ENCODE measurements around the gene TSSC4. TPM values are rescaled to one million over a fixed set of nuclear protein-coding genes. Genes with fewer than 3 reads are reported as not detected.
A peak's percentile ranks its signal among the peaks of the same experiment; 100 is the strongest.

TSSC4 gene
- polyA plus RNA-seq, 3 donors: 28.1 to 74.6 (median 52.0) TPM

- no peak overlapping the region for H3K9ac ChIP-seq (ENCODE audit: insufficient read depth, low read length, poor library complexity, severe bottlenecking)
- H3K36me3 ChIP-seq (replicated peaks in 1 of 2; ENCODE audit: control insufficient read depth in 1 of 2, insufficient read depth in 2 of 2, low read length in 2 of 2): no peaks in the 10 kb centered on the region
- TF ChIP-seq, protein P1, sequence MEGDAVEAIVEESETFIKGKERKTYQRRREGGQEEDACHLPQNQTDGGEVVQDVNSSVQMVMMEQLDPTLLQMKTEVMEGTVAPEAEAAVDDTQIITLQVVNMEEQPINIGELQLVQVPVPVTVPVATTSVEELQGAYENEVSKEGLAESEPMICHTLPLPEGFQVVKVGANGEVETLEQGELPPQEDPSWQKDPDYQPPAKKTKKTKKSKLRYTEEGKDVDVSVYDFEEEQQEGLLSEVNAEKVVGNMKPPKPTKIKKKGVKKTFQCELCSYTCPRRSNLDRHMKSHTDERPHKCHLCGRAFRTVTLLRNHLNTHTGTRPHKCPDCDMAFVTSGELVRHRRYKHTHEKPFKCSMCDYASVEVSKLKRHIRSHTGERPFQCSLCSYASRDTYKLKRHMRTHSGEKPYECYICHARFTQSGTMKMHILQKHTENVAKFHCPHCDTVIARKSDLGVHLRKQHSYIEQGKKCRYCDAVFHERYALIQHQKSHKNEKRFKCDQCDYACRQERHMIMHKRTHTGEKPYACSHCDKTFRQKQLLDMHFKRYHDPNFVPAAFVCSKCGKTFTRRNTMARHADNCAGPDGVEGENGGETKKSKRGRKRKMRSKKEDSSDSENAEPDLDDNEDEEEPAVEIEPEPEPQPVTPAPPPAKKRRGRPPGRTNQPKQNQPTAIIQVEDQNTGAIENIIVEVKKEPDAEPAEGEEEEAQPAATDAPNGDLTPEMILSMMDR (IDR thresholded peaks at IDR 0.05): no peak
- peaks cover 3% of the 10 kb centered on the region in 2 donors for H3K36me3 Mint-ChIP-seq
- peaks cover 95% of the 10 kb centered on the region for H4K20me1 ChIP-seq (ENCODE audit: insufficient read depth, low read length)
- H2AFZ ChIP-seq (ENCODE audit: insufficient read depth, low read depth, low read length, poor library complexity, severe bottlenecking): no peak overlapping the region
- H3K4me3 Mint-ChIP-seq: no peak overlapping the region
- H3K9me3 Mint-ChIP-seq: no peaks in the 10 kb centered on the region
- peaks cover 46 to 47% of the 10 kb centered on the region in 2 donors for H3K4me1 ChIP-seq (ENCODE audit: control insufficient read depth in 1 of 2, insufficient read depth in 2 of 2, low read length in 2 of 2)
- peaks cover 0 to 4% (median 2%) of the 10 kb centered on the region in 3 donors for H3K27me3 Mint-ChIP-seq (ENCODE audit: low read depth in 3 of 3)
- intact Hi-C loops (cut with micrococcal nuclease): no loop called here
- H3K27ac ChIP-seq (ENCODE audit: low read depth in 1 of 2, low read length in 2 of 2): no peak overlapping the region
- peaks cover 40% of the 10 kb centered on the region for H3K79me2 ChIP-seq (ENCODE audit: insufficient read depth, low read length)
- no peak overlapping the region for H3K4me3 ChIP-seq (replicated peaks in 1 of 3; ENCODE audit: low read depth in 2 of 3, low read length in 3 of 3)
- no peak for DNase-seq
- no peak overlapping the region for H3K4me2 ChIP-seq (replicated peaks; ENCODE audit: extremely low read depth, low read length, poor library complexity, severe bottlenecking)
- H3K27me3 ChIP-seq (ENCODE audit: control insufficient read depth in 2 of 2, insufficient read depth in 2 of 2, low read length in 2 of 2): no peaks in the 10 kb centered on the region
- no peaks in the 10 kb centered on the region for H3K9me3 ChIP-seq (replicated peaks in 1 of 2; ENCODE audit: control insufficient read depth in 1 of 2, insufficient read depth in 1 of 2, low read length in 2 of 2)
- H3K4me1 Mint-ChIP-seq: peaks cover 51% of the 10 kb centered on the region
- WGBS (ENCODE audit: insufficient coverage): 95% methylated on average over 15 of the region's 33 CpGs
- H3K27ac Mint-ChIP-seq: no peak overlapping the region
Measured at GRCh38 chr11:2383852-2384804, 16.4 kb upstream of the TSSC4 start.

DNA sequence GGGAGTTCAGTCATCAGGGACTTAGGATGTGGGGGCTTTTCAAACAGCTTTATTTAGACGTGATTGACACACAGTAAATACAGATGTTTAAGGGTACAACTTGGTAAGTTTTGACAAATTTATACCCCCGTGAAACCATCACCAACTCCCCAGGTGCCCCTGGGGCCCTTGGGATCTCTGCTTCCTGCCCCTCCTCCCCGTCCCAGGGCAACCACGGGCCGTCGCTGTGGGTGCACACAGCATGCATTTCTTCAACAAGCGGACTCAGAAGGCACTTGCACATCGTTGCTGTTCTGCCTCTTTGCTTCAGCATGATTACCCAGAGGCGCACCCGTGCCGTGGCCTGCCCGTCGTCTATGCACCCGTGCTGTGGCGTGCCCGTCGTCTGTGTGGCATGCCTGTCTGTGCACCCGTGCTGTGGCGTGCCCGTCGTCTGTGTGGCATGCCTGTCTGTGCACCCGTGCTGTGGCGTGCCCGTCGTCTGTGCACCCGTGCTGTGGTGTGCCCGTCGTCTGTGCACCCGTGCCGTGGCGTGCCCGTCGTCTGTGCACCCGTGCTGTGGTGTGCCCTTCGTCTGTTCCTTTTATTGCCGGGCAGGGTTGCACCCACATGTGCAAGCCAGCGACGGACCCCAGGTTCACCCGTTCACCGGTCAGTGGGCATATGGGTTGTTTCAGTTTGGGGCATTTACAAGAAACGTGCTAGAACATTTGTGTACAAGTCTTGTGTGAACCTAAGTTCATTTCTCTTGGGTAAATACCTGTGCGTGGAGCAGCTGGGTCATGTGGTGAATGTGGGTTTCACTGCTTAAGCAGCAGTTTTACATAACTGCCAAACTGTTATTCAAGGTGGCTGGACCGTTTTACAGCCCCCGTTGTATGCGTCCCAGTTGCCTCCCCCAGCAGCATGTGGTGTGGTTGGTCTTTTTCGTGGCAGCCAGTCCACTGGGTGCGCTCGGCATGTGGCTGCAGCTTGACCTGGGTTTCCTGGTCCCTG, 15.1 kb upstream of the TSSC4 start:
- H3K4me1 ChIP-seq (ENCODE audit: control insufficient read depth in 1 of 2, insufficient read depth in 2 of 2, low read length in 2 of 2): peaks cover 35 to 36% of the 10 kb centered on the region in 2 donors
- no peaks in the 10 kb centered on the region for H3K36me3 ChIP-seq (replicated peaks in 1 of 2; ENCODE audit: control insufficient read depth in 1 of 2, insufficient read depth in 2 of 2, low read length in 2 of 2)
- Mint-ChIP-seq H3K4me1 (peaks cover 48% of the 10 kb centered on the region), H3K27me3 (ENCODE audit: low read depth in 3 of 3) (peaks cover 0 to 4% (median 0%) of the 10 kb centered on the region in 3 donors), H3K4me3 (no peak overlapping the region), H3K9me3 (no peaks in the 10 kb centered on the region), H3K27ac (peak overlapping the region in 2 of 7 donors; percentile 2 to 39), H3K36me3 (peaks cover 3 to 6% of the 10 kb centered on the region in 2 donors)
- intact Hi-C loops (cut with micrococcal nuclease): no loop called here
- H3K27ac ChIP-seq (ENCODE audit: low read depth in 1 of 2, low read length in 2 of 2): no peak overlapping the region
- H2AFZ ChIP-seq (ENCODE audit: insufficient read depth, low read depth, low read length, poor library complexity, severe bottlenecking): no peak overlapping the region
- H4K20me1 ChIP-seq (ENCODE audit: insufficient read depth, low read length): peaks cover 96% of the 10 kb centered on the region
- H3K9me3 ChIP-seq (replicated peaks in 1 of 2; ENCODE audit: control insufficient read depth in 1 of 2, insufficient read depth in 1 of 2, low read length in 2 of 2): no peaks in the 10 kb centered on the region
- no peak for DNase-seq
- TF ChIP-seq, protein P1 (IDR thresholded peaks at IDR 0.05): no peak
- WGBS (ENCODE audit: insufficient coverage): 86% methylated on average over 44 of the region's 48 CpGs
- no peak overlapping the region for H3K4me3 ChIP-seq (replicated peaks in 1 of 3; ENCODE audit: low read depth in 2 of 3, low read length in 3 of 3)
- H3K4me2 ChIP-seq (replicated peaks; ENCODE audit: extremely low read depth, low read length, poor library complexity, severe bottlenecking): no peak overlapping the region
- H3K27me3 ChIP-seq (ENCODE audit: control insufficient read depth in 2 of 2, insufficient read depth in 2 of 2, low read length in 2 of 2): no peaks in the 10 kb centered on the region
- no peak overlapping the region for H3K9ac ChIP-seq (ENCODE audit: insufficient read depth, low read length, poor library complexity, severe bottlenecking)
- peaks cover 32% of the 10 kb centered on the region for H3K79me2 ChIP-seq (ENCODE audit: insufficient read depth, low read length)
